Panc1 (cell line): ENCODE measurements around the gene MPP7. TPM values are rescaled to one million over a fixed set of nuclear protein-coding genes. Genes with fewer than 3 reads are reported as not detected.

Experiments used
- ATAC-seq: fragments of 200-7000 bp; cut with Tn5 transposase; 2 replicates; pipeline ENCODE4 v1.9.1; 2020; ENCODE audit warnings: mild to moderate bottlenecking, moderate library complexity
- BruUV-seq: library from RNA; stranded (reverse); fragments of 400-500 nt; replicated peaks from 2 replicates; lab custom pipeline; 2021; lab: Mats Ljungman, UMichigan
- CTCF ChIA-PET: fragments of 300-600 bp; sonication (Branson Sonifier 250); formaldehyde crosslinking; loops from one replicate; lab custom pipeline; 2022; ENCODE audit warnings: antibody characterized with exemption; lab: Charles Lee
- POLR2A ChIA-PET: fragments of 300-600 bp; sonication (Branson Sonifier 250); formaldehyde crosslinking; loops from one replicate; lab custom pipeline; 2022; ENCODE audit warnings: antibody characterized with exemption; lab: Charles Lee
- DNase-seq: peaks from one replicate; pipeline ENCODE4 v3.0.0-alpha.2; 2010; ENCODE audit warnings: low read depth, low spot score
- H3K27ac ChIP-seq: 2 replicates; pipeline ENCODE4 v1.5.1; 2011; ENCODE audit warnings: mild to moderate bottlenecking, low read length, inconsistent platforms
- H3K27me3 ChIP-seq: fragments of 200-500 bp; sonication (Bioruptor generic); 2 replicates; pipeline ENCODE4 v1.6.0; 2014; ENCODE audit warnings: low read length, inconsistent platforms; ENCODE audit not compliant: control insufficient read depth, insufficient read depth
- H3K36me3 ChIP-seq: fragments of 200-500 bp; sonication (Bioruptor generic); 2 replicates; pipeline ENCODE4 v1.5.1; 2014; ENCODE audit warnings: inconsistent platforms, mild to moderate bottlenecking, low read length, moderate library complexity; ENCODE audit not compliant: control insufficient read depth, insufficient read depth
- H3K4me1 ChIP-seq: 2 replicates; pipeline ENCODE4 v1.5.1; 2011; ENCODE audit warnings: inconsistent platforms, mild to moderate bottlenecking, low read length, moderate library complexity; ENCODE audit not compliant: control insufficient read depth, insufficient read depth
- H3K4me3 ChIP-seq, 2 experiments: 2 replicates each; pipeline ENCODE4 v1.5.1; 2011 to 2012; ENCODE audit warnings: low read depth in 2 of 2, low read length in 2 of 2, mild to moderate bottlenecking in 2 of 2, inconsistent platforms in 1 of 2, moderate library complexity in 1 of 2
- H3K9me3 ChIP-seq: fragments of 200-500 bp; sonication (Bioruptor generic); 2 replicates; pipeline ENCODE4 v1.5.1; 2014; ENCODE audit warnings: low read depth, mild to moderate bottlenecking, inconsistent platforms, low read length, moderate library complexity; ENCODE audit not compliant: control insufficient read depth, insufficient read depth
- CTCF ChIP-seq: fragments of 450-650 bp; IDR thresholded peaks from 2 replicates; pipeline ENCODE4 v1.5.1; 2017; ENCODE audit warnings: mild to moderate bottlenecking
- POLR2AphosphoS5 ChIP-seq: IDR thresholded peaks from 2 replicates; pipeline ENCODE4 v1.6.1; 2012; ENCODE audit warnings: mild to moderate bottlenecking, low read depth, low read length, moderate library complexity
- SIN3A ChIP-seq: IDR thresholded peaks from 2 replicates; pipeline ENCODE4 v1.6.1; 2012; ENCODE audit warnings: low read depth, mild to moderate bottlenecking, low read length, moderate library complexity, borderline replicate concordance; ENCODE audit not compliant: insufficient read depth
- TCF7L2 ChIP-seq: IDR thresholded peaks from 2 replicates; pipeline ENCODE4 v1.6.1; 2011; ENCODE audit warnings: mild to moderate bottlenecking, low read depth, low read length, inconsistent platforms
- in situ Hi-C: cut with HindIII; loops from 2 replicates; pipeline ENCODE4 v1.10.0; 2016; ENCODE audit warnings: low sequenced_read_pairs, low pct_unique_long_range_greater_than_20kb
- intact Hi-C: fragments of 100-400 bp; cut with micrococcal nuclease; formaldehyde crosslinking; loops from one replicate; pipeline ENCODE4 v1.10.0; 2022; ENCODE audit not compliant: unreplicated experiment
- total RNA-seq: library from RNA; stranded (reverse); gene quantifications from one replicate; pipeline ENCODE4 v1.2.1, GENCODE V29; 2021; ENCODE audit not compliant: unreplicated experiment
- TF ChIP-seq, protein P1 (sequence below), 2 experiments: IDR thresholded peaks; 2 replicates each; pipeline ENCODE4 v1.6.1; 2011 to 2012; ENCODE audit warnings: low read depth in 2 of 2, control low read depth in 1 of 2, low read length in 1 of 2, mild to moderate bottlenecking in 1 of 2, moderate library complexity in 1 of 2; ENCODE audit not compliant: insufficient read depth in 1 of 2

MPP7 gene
- total RNA-seq, 1 experiment from 2014 or later: 0.49 TPM

GRCh38 chr10:28327491-28327880, 24.6 kb upstream of the MPP7 start:
- TF ChIP-seq TCF7L2: no peak
- TF ChIP-seq SIN3A: no peak
- no peak for TF ChIP-seq CTCF
- TF ChIP-seq, protein P1, sequence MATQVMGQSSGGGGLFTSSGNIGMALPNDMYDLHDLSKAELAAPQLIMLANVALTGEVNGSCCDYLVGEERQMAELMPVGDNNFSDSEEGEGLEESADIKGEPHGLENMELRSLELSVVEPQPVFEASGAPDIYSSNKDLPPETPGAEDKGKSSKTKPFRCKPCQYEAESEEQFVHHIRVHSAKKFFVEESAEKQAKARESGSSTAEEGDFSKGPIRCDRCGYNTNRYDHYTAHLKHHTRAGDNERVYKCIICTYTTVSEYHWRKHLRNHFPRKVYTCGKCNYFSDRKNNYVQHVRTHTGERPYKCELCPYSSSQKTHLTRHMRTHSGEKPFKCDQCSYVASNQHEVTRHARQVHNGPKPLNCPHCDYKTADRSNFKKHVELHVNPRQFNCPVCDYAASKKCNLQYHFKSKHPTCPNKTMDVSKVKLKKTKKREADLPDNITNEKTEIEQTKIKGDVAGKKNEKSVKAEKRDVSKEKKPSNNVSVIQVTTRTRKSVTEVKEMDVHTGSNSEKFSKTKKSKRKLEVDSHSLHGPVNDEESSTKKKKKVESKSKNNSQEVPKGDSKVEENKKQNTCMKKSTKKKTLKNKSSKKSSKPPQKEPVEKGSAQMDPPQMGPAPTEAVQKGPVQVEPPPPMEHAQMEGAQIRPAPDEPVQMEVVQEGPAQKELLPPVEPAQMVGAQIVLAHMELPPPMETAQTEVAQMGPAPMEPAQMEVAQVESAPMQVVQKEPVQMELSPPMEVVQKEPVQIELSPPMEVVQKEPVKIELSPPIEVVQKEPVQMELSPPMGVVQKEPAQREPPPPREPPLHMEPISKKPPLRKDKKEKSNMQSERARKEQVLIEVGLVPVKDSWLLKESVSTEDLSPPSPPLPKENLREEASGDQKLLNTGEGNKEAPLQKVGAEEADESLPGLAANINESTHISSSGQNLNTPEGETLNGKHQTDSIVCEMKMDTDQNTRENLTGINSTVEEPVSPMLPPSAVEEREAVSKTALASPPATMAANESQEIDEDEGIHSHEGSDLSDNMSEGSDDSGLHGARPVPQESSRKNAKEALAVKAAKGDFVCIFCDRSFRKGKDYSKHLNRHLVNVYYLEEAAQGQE (IDR thresholded peaks at IDR 0.05; ENCODE audit: insufficient read depth in 1 of 2, low read depth in 2 of 2, low read length in 1 of 2): no peak
- TF ChIP-seq POLR2AphosphoS5: no peak
- H3K4me1 ChIP-seq: no peaks in the 10 kb centered on the region
- no peak overlapping the region for H3K27ac ChIP-seq
- no TSS peak for BruUV-seq
- no peaks in the 10 kb centered on the region for H3K9me3 ChIP-seq
- H3K27me3 ChIP-seq: no peaks in the 10 kb centered on the region; the same call in 1 of the 2 replicates
- intact Hi-C loops: no loop called here
- CTCF ChIA-PET: no interaction called here
- H3K4me3 ChIP-seq: no peak overlapping the region
- no peak for DNase-seq
- H3K36me3 ChIP-seq: no peaks in the 10 kb centered on the region
- in situ Hi-C loops: no loop called here
- ATAC-seq: no peak
- POLR2A ChIA-PET: no interaction called here

DNA sequence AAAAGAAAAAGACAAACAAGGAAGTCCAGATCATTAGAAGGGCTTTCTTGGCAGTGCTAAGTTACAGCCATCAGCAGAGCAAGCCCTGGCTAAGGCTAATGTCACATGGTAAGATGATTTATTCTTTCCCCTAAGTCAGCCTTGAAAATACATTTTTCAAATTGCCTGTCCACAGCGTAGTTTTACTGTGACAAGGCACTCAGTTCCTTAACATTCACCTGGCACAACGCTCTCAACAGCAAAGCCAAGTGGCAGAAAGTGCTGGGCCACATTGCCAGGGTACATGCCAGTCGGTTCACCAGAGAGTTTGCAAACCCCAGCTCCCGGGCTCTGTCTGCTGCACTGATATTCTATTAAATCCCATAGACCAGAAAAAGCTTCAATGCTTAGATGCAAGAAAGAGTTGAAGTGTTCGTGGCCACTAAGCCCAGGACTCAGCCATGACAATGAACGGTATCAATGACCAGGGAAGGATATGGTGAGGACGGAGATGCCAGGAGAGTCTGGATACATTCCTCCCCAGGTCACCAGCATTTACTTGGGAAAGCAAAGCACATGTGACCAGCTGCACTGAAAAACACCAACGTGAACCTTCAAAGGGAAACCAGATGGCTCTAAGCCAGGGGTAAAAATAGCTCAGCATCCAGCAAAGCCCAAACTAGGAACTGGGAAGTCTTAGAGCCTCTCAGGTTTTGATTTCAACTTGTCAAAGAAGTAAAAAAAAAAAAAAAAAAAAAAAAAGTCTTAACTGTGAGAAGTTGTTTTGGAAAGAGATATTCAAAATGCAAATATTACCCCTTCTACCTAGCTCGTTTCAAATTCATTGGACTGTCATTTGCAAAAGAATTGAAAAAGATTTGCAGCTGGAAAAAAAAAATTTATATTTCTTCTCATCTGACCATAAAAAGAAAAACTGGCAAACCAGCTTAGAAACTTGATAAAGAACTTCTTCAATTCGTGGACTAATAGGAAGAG, 23.9 kb upstream of the MPP7 start:
- no peak for DNase-seq
- in situ Hi-C loops: no loop called here
- no peak overlapping the region for H3K27ac ChIP-seq

More for the DNA sequence above, 23.9 kb upstream of the MPP7 start:
- H3K4me1 ChIP-seq: no peaks in the 10 kb centered on the region
- H3K4me3 ChIP-seq: no peak overlapping the region
- CTCF ChIA-PET: no interaction called here
- no peaks in the 10 kb centered on the region; the same call in 1 of the 2 replicates for H3K27me3 ChIP-seq
- H3K36me3 ChIP-seq: no peaks in the 10 kb centered on the region
- POLR2A ChIA-PET: no interaction called here
- no TSS peak for BruUV-seq
- intact Hi-C loops: no loop called here
- TF ChIP-seq, protein P1 (IDR thresholded peaks at IDR 0.05; ENCODE audit: insufficient read depth in 1 of 2, low read depth in 2 of 2, low read length in 1 of 2): no peak
- TF ChIP-seq TCF7L2 (no peak), POLR2AphosphoS5 (no peak), CTCF (no peak), SIN3A (no peak)
- no peak for ATAC-seq
- no peaks in the 10 kb centered on the region for H3K9me3 ChIP-seq
